HG03139 (cell line): ENCODE results near the gene ATOH7.

ENCODE experiments used
- ATAC-seq: cut with Tn5 transposase; IDR thresholded peaks from one replicate; pipeline ENCODE4 v1.9.1; 2021; ENCODE audit not compliant: unreplicated experiment

The ATOH7 gene

GRCh38 chr10:68184546-68184945, 47.4 kb downstream of the ATOH7 start:
- no peak for ATAC-seq
